HG03575 (cell line): ENCODE results near the gene GRAMD4.

Source experiments
- ATAC-seq: cut with Tn5 transposase; IDR thresholded peaks from one replicate; pipeline ENCODE4 v1.9.1; 2021; ENCODE audit not compliant: unreplicated experiment, insufficient number of reproducible peaks, low FRiP score; ENCODE audit errors: extremely low read depth

GRAMD4 gene

GRCh38 chr22:46619830-46620501 is at the start of gene GRAMD4:
Gene GRAMD4 (plus strand): TSS chr22:46620386. CDS start chr22:46626800, 6,414 bp downstream.
- no peak for ATAC-seq

GRCh38 chr22:46571642-46572250 is 48.4 kb upstream of the GRAMD4 start:
- no peak for ATAC-seq

DNA sequence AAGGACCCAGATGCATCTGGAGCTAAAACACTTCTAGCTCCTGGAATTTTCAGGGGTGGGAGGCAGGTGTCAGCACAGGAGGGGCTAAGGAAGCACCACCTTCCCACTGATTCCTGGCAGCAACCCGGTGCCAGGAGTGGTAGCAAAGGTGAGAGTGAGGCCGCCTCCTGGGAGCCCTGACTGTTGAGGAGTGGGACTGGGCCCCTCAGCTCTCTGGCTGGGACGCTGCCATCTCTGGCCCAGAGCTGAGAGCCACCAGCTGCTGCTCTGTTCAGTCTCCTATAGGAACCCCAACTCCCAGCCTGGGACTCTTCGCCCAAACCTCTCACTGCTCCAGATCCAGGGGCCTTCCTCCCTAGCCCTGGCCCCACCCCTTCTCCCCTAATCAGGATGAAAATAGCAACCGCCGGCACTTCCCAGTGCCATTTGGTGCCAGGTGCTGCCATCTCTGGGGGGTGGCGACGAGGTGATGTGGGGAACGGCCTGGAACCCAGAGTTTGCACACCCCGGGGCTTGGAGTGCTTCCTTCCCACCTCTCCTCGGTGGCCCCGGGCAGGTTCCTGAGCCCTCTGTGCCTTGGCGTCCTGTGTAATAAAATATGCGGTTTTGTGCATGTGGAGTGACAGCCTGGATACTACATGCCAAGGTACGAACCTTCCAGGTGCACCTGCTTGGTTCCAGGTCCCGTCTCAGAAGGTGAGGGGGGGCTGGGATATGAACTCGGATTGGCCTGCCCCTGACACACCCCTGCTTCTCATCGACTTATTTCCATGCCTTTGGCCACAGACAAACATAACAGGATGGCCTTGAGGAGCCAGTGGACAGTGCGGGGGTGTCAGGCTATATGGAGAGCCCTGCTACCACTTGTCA is 47.0 kb upstream of the GRAMD4 start:
- no peak for ATAC-seq

- no peak for ATAC-seq
Observed at GRCh38 chr22:46573781-46574437, 46.3 kb upstream of the GRAMD4 start.

DNA sequence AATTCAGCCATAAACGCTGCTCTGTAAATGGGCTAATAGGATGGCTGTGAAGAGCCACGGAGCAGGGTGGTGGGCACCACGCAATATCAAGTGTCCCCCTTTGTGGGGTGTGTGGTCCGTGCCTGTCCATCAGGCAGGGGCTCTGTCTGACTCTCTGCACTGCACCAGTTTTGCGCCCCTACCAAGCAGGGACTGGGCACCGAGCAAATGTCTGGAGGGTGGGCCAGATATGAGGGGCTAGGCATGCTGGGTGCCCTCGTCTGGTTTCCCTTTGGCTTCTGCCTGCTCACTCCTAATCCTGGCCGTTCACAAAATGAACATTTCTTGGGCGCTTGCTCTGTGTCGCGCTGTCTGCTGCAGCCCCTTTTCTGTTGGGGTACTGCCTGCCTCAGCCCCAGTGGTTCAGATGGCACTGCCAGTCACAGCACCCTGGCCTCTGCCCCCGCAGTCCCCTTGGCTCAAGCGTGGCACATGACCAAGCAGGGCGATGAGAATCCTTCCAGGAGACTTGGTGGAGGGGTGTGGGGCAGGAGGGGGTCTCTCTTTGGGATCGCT is 45.7 kb upstream of the GRAMD4 start:
- no peak for ATAC-seq

- ATAC-seq, result no peak
Observed at GRCh38 chr22:46574993-46575910, 44.9 kb upstream of the GRAMD4 start.

- ATAC-seq, result no peak
Observed at GRCh38 chr22:46575911-46576555, 44.2 kb upstream of the GRAMD4 start.

GRCh38 chr22:46576556-46577367 is 43.4 kb upstream of the GRAMD4 start:
- no peak for ATAC-seq

DNA sequence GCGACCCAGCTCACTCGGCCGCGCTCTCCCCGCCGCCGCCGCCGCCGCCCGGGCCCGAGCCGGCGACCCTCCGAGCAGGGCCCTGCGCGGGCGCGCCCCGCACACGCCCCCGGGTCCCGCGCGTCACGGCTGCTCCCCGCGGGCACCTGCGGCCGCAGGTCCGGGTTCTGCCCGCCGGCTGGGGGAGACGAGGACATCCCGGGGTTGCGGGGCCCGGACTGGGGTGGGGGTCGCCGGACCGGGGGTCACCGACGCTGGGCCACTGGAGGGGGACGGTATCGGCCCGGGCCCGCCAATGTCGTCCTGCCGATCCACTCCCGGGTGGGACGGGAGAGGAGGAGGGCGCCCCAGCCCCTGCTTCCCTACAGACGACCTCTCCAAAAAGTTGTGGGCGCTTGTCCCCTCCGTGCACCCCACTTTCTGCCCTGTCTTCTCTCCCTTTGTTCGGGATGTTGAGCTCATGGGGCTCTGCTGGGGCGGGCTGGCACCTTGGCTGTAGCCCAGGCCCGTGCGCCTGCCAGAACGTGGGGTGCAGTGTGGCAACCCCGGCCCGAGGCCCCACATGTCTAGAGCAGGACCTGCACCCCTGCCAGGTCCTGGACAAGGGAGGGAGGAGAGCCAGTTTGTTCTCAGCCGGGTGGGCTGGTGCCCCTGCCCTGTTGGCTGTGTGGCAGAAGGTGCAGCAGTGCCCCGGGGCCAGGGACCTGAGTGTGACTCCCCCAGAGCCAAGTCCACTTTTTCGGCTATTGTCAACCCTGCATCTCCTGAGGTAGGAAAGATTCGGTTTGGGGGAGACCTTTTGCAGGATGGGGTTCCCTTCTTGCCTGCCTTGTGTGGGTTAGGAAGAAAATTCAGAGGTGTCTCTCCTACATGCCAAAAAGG is 42.6 kb upstream of the GRAMD4 start:
- no peak for ATAC-seq

DNA sequence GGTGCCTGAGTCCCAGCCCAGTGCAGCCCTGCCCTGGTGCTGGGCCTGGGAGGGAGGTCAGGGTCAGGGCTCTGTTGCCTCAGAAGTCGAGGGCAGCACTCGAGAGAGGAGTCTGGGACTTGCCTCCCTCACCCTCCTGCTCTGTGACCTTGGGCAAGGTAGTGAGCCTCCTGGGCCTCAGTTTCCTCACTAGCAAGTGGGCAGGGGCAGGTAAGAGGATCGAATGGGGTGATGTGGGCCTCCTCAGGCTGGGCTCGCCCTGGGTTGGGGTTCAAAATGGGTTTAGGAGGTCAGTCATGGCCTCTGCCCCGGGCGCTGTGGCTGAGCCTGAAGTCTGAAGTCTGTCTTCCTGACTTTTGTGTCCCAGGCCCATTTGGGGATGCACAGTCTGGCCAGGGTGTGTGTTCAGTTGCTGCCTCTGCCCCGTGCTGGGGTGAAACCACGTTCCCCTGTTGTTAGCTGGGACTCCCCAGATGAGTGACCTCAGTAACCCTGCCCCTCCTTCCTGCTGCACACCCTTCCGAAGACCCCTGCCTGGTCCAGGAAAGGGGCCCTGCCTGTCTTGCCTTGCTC is 41.8 kb upstream of the GRAMD4 start:
- ATAC-seq, result no peak

GRCh38 chr22:46578824-46579561 is 41.2 kb upstream of the GRAMD4 start:
- no peak for ATAC-seq

DNA sequence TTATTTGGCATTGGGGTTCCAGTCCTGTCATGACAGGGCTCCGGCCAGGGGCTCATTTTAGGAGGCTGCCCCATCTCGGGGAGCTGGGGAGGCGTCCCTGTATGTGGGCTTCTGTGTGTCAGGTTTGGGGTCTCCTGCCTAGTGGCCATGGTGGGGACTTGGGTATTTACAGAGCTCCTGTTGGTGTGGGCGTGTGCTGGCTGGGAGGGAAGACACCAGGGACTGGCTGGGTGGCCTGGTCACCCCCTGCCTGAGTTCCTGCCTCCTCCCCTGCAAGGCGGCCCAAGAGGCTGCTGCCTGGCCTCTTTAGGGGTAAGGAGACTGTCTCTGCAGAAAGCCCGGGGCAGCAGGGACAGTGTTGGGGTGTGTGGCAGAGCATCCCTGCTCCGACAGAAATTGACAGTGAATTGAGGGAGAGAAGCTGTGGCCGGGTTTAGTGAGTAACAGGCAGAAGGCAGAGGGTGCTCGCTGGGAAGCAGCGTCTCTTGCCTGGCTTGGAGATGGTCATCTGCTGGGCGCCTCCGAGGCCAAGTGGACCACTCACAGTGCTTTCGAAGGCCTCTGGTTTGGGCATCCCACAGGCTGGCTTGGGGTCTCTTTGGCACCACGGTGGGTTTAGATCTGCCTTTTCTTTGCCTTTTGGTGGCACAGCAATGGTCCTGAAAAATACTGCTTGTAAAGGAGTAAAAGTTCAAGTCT is 40.3 kb upstream of the GRAMD4 start:
- no peak for ATAC-seq

GRCh38 chr22:46580940-46581537 is 39.1 kb upstream of the GRAMD4 start:
- ATAC-seq, result no peak

DNA sequence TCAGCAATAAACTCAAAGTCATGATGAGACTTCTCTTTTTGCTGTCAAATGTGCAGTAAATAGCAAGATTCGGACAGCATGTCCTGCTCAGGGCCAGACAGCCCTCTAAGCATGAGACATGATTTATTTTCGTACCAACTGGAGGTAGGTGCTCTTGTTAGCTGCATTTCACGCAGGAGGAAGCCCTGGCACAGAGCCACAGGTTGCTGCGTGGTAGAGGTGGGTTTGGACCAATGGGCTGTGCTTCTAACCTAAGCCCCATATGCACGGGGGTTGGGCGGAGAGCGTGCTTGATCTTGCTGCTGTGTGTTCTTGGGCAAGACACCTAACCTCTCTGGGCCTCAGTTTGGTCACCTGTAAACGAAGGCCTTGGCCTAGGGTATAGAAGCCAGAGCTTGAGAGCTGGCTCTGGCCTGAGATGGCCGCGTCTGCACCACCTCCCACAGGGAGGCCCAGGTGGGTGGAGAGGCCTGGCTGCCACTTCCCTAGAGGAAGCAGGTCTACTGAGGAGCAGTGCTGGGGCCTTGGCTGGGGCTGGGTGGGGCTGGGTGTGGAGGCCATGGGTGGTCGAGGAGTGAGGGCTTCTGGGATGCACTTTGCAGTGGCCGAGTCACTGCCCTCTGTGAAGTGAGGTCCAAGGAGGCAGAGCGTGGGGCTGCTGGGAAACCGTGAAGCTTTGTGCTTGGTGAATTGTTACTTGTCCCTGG is 38.5 kb upstream of the GRAMD4 start:
- no peak for ATAC-seq
